Colon (tissue), 2 donors: Measurements from ENCODE around the gene MARCO.

Source experiments
- FAIRE-seq: peaks from 2 replicates; lab custom pipeline; 2012; peaks lifted over from hg19 to GRCh38; lab: Jason Lieb, UNC
- donor health status: control.
- donor health status: control.

MARCO gene

DNA sequence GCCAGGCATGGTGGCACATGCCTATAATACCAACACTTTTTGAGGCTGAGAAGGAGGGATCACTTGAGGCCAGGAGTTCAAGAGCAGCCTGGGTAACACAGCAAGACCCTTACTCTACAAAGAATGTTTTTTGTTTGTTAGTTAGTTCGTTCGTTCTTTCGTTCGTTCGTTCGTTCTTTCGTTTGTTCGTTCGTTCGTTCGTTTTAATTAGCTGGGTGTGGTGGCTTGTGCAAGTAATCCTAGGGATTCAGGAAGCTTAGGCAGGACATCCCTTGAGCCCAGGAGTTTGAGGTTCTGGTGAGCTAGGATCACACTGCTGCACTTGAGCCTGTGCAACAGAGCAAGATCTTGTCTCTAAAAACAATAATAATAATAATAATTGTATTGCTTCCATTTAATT, 98.7 kb downstream of the MARCO start:
- no peak for FAIRE-seq
